ENCODE results near the gene GAB1. TPM values are rescaled to one million over a fixed set of nuclear protein-coding genes. Genes with fewer than 3 reads are reported as not detected.

GAB1 gene
- total RNA-seq, 2 experiments from 2014 or later: 0.12 to 0.29 TPM

DNA sequence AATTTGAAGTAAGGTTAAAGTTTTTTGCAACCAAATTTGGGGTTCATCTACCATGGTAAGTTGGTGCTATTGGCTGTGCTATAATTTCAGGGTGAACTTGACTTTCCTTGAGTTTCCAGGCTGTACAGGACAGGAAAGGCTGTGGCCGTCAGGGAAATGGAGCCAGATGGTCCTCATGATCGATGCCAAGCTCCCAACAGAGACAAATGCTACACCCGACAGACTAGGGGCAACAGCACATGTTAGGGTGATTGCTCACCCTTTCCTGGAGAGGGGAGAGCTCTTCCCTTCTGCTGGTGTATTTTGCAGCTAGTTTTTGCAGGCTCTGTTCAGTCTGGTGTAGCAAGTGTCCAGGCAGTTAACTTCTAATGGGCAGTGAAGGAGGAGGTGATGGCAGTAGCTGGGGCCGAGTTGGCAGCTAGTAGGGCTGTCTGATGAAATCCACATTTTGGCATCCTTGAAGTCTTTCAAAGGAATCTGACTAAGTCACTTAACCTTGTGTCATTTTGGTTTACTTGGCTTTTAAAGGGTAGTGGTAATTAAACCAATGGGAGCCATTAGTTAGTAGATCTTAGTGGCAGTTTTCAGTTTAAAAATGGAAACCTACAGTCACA lies 47.8 kb downstream of the GAB1 start:
- H3K27me3 Mint-ChIP-seq (ENCODE audit: low read depth): peaks cover 11% of the 10 kb centered on the region
- H3K27ac Mint-ChIP-seq: no peak overlapping the region
- CTCF ChIA-PET: interaction anchor here (1.1 kb wide), 1 partner anchor 9 kb away, joined by 3 read pairs; no protein-coding TSS in a partner anchor
- H3K9me3 Mint-ChIP-seq: no peaks in the 10 kb centered on the region
- DNase-seq: no peak
- H3K36me3 Mint-ChIP-seq (ENCODE audit: low read depth): no peaks in the 10 kb centered on the region
- intact Hi-C loops (cut with micrococcal nuclease): no loop called here
- H3K4me1 Mint-ChIP-seq (ENCODE audit: low read depth): no peaks in the 10 kb centered on the region
- no peak overlapping the region for H3K4me3 Mint-ChIP-seq

- Mint-ChIP-seq H3K9me3 (no peaks in the 10 kb centered on the region), H3K36me3 (ENCODE audit: low read depth) (no peaks in the 10 kb centered on the region), H3K27me3 (ENCODE audit: low read depth) (peaks cover 11% of the 10 kb centered on the region), H3K27ac (no peak overlapping the region), H3K4me1 (ENCODE audit: low read depth) (no peaks in the 10 kb centered on the region), H3K4me3 (no peak overlapping the region)
- DNase-seq: no peak
- intact Hi-C loops (cut with micrococcal nuclease): no loop called here
- CTCF ChIA-PET: no interaction called here
Observed at GRCh38 chr4:143386812-143387211, 50.1 kb downstream of the GAB1 start.

DNA sequence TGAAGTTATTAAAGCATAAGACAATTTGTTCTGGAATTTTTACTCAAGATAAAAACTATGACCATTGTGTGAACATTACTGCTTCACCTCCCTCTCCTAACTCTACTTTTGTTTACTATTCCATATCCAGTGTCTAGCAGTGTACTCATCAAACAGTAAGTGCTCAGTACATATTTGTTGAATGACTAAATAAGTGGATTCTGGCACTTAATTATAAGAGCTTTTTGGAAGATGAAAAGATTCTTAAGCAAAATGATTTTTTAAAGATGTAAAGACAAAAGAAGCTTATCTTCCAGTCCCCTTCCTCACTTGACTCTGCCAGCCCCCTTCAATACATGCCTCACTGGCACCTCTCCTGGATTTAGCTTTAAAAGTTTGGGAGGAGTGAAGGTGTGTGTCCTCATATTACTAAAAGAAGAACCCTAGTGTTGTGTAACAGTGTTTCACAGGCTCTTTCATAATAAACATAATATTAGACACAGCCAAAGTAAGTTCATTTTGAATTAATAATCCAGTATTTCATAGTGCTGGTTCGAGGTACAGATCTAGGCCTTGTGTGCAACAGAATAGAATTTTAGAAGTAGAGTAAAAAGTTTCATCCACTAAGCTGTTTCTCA lies 53.0 kb downstream of the GAB1 start:
- Mint-ChIP-seq H3K27ac (no peak overlapping the region), H3K4me1 (ENCODE audit: low read depth) (no peaks in the 10 kb centered on the region), H3K9me3 (no peaks in the 10 kb centered on the region), H3K27me3 (ENCODE audit: low read depth) (peaks cover 14% of the 10 kb centered on the region), H3K36me3 (ENCODE audit: low read depth) (no peaks in the 10 kb centered on the region), H3K4me3 (no peak overlapping the region)
- CTCF ChIA-PET: interaction anchor here (0.6 to 0.8 kb wide), 2 partner anchors 8 to 12 kb away, joined by 4 read pairs; no protein-coding TSS in a partner anchor
- intact Hi-C loops (cut with micrococcal nuclease): no loop called here
- DNase-seq: no peak

- Mint-ChIP-seq H3K4me3 (no peak overlapping the region), H3K27me3 (ENCODE audit: low read depth) (peaks cover 17% of the 10 kb centered on the region), H3K4me1 (ENCODE audit: low read depth) (no peaks in the 10 kb centered on the region), H3K27ac (no peak overlapping the region), H3K36me3 (ENCODE audit: low read depth) (no peaks in the 10 kb centered on the region), H3K9me3 (no peaks in the 10 kb centered on the region)
- CTCF ChIA-PET: interaction anchor here (0.6 to 1.2 kb wide), 2 partner anchors 10 to 56 kb away, joined by 3 read pairs; no protein-coding TSS in a partner anchor
- DNase-seq: no peak
- intact Hi-C loops (cut with micrococcal nuclease): no loop called here
Observed at GRCh38 chr4:143390764-143391163, 54.1 kb downstream of the GAB1 start.

GRCh38 chr4:143391261-143391660 lies 54.6 kb downstream of the GAB1 start:
- H3K27me3 Mint-ChIP-seq (ENCODE audit: low read depth): peaks cover 22% of the 10 kb centered on the region
- no peaks in the 10 kb centered on the region for H3K9me3 Mint-ChIP-seq
- intact Hi-C loops (cut with micrococcal nuclease): no loop called here
- no peak overlapping the region for H3K4me3 Mint-ChIP-seq
- H3K4me1 Mint-ChIP-seq (ENCODE audit: low read depth): no peaks in the 10 kb centered on the region
- no peak for DNase-seq
- no peak overlapping the region for H3K27ac Mint-ChIP-seq
- H3K36me3 Mint-ChIP-seq (ENCODE audit: low read depth): no peaks in the 10 kb centered on the region
- CTCF ChIA-PET: interaction anchor here (0.6 to 1.2 kb wide), 2 partner anchors 9 to 57 kb away, joined by 3 read pairs; no protein-coding TSS in a partner anchor

DNA sequence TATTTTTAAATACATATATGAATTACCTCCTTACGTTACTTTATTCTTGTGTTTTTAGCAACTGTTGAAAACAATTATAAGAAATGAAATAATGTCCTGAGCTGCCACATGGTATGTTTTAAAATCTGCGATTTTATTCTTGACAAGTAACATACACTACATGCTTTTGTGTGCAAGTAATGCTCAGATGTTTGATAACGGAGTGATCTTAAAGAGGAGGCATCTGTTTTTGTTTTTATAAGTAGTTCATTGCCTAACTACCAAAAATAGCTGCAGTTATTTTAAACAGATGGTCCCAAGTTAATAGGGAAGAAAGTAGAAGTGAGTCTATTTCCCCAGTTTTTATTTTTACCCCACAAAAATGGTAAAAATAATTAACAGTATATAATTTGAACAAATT lies 55.2 kb downstream of the GAB1 start:
- no peak for DNase-seq
- intact Hi-C loops (cut with micrococcal nuclease): no loop called here
- H3K27ac Mint-ChIP-seq: no peak overlapping the region
- no peaks in the 10 kb centered on the region for H3K36me3 Mint-ChIP-seq (ENCODE audit: low read depth)
- CTCF ChIA-PET: no interaction called here
- H3K27me3 Mint-ChIP-seq (ENCODE audit: low read depth): peaks cover 22% of the 10 kb centered on the region
- no peak overlapping the region for H3K4me3 Mint-ChIP-seq
- no peaks in the 10 kb centered on the region for H3K9me3 Mint-ChIP-seq
- no peaks in the 10 kb centered on the region for H3K4me1 Mint-ChIP-seq (ENCODE audit: low read depth)

GRCh38 chr4:143393195-143393594 lies 56.5 kb downstream of the GAB1 start:
- CTCF ChIA-PET: no interaction called here
- intact Hi-C loops (cut with micrococcal nuclease): no loop called here
- Mint-ChIP-seq H3K27me3 (ENCODE audit: low read depth) (peaks cover 16% of the 10 kb centered on the region), H3K9me3 (no peaks in the 10 kb centered on the region), H3K4me1 (ENCODE audit: low read depth) (no peaks in the 10 kb centered on the region), H3K36me3 (ENCODE audit: low read depth) (no peaks in the 10 kb centered on the region), H3K4me3 (no peak overlapping the region), H3K27ac (no peak overlapping the region)
- DNase-seq: no peak

DNA sequence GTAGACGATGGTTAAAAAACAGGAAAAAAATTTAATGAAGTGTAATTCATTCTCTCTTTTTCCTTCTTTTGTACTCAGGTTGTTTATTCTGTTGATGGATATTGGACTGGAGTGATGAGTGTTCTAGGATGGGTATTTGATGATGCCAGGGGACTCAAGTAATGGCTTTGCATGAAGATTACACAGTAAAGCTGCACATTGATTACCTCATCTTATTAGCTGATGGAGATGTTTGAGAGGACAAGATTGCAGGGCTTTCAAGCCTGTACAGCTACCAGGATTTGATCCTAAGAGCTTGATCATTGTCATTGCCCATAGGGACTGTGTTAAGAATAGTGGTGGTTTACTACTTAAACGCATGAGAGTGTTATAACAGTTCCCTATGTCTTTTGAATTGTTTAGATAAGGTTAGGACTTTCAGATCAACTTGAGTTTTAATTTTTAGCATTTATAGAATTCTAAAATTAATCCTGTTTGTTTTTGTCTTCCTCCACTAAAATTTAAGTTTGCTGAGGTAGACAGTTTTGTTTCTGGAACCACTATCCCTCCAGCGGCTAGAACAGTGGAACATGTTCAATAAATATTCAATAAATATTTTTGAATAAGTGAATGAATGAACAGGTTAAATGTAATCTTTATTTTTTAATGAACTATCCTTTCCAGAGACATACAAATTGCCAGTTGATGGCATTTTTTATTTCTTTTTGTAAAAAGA lies 58.2 kb downstream of the GAB1 start:
- Mint-ChIP-seq H3K27ac (no peak overlapping the region), H3K36me3 (ENCODE audit: low read depth) (no peaks in the 10 kb centered on the region), H3K4me1 (ENCODE audit: low read depth) (no peaks in the 10 kb centered on the region), H3K27me3 (ENCODE audit: low read depth) (peaks cover 16% of the 10 kb centered on the region), H3K9me3 (no peaks in the 10 kb centered on the region), H3K4me3 (no peak overlapping the region)
- CTCF ChIA-PET: interaction anchor here (0.6 kb wide), 1 partner anchor 14 kb away, joined by 3 read pairs; no protein-coding TSS in a partner anchor
- DNase-seq: no peak
- intact Hi-C loops (cut with micrococcal nuclease): loop anchor here (5.0 kb wide), 1 partner anchor 97 kb away; no protein-coding TSS in a partner anchor

GRCh38 chr4:143396695-143397094 lies 60.0 kb downstream of the GAB1 start:
- H3K9me3 Mint-ChIP-seq: no peaks in the 10 kb centered on the region
- H3K4me1 Mint-ChIP-seq (ENCODE audit: low read depth): no peaks in the 10 kb centered on the region
- CTCF ChIA-PET: interaction anchor here (0.7 kb wide), 1 partner anchor 105 kb away, joined by 3 read pairs; no protein-coding TSS in a partner anchor
- DNase-seq: no peak
- no peak overlapping the region for H3K27ac Mint-ChIP-seq
- H3K27me3 Mint-ChIP-seq (ENCODE audit: low read depth): peaks cover 16% of the 10 kb centered on the region
- H3K4me3 Mint-ChIP-seq: no peak overlapping the region
- H3K36me3 Mint-ChIP-seq (ENCODE audit: low read depth): no peaks in the 10 kb centered on the region
- intact Hi-C loops (cut with micrococcal nuclease): loop anchor here (5.0 kb wide), 1 partner anchor 96 kb away; no protein-coding TSS in a partner anchor

DNA sequence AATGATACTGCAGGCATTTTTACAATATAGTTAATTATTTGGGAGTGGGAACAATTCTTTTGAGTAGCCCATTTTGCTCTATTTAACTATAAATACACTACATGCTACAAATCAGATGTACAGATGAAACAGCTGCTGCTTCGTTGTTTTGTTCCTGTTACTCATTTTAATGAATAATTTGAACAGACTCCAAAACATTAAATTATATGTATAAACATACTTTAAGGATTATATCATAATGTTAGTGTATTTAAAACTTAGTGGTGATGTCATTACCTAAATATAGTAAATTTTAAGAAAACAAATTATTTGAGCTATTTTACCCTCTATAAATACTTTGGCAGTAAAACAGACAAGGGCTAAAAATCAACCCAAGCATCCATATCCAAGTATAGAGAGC lies 60.7 kb downstream of the GAB1 start:
- no peaks in the 10 kb centered on the region for H3K4me1 Mint-ChIP-seq (ENCODE audit: low read depth)
- no peak for DNase-seq
- H3K27ac Mint-ChIP-seq: no peak overlapping the region
- H3K9me3 Mint-ChIP-seq: no peaks in the 10 kb centered on the region
- intact Hi-C loops (cut with micrococcal nuclease): loop anchor here (5.0 kb wide), 1 partner anchor 95 kb away; no protein-coding TSS in a partner anchor
- CTCF ChIA-PET: interaction anchor here (0.7 kb wide), 1 partner anchor 106 kb away, joined by 3 read pairs; no protein-coding TSS in a partner anchor
- peaks cover 16% of the 10 kb centered on the region for H3K27me3 Mint-ChIP-seq (ENCODE audit: low read depth)
- H3K36me3 Mint-ChIP-seq (ENCODE audit: low read depth): no peaks in the 10 kb centered on the region
- no peak overlapping the region for H3K4me3 Mint-ChIP-seq

DNA sequence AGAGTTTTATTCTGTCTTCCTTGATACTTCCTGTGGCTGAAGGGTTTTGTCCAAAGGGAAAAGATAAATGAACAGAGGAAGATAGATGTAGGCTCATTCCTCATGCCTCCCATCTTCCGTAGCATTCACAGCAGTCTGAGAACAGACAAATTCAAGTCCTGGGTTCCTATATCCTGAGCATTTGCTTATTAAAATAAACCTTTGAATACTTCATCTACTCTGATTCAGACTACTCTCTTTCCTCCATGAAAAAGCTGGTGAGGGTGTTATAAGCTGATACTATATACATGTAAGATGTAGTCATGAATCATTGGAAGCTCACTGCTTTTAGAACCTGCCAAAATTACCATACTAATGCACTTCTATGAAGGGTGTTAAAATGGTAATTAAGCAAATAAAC lies 61.2 kb downstream of the GAB1 start:
- no peak overlapping the region for H3K27ac Mint-ChIP-seq
- no peak for DNase-seq
- no peaks in the 10 kb centered on the region for H3K4me1 Mint-ChIP-seq (ENCODE audit: low read depth)
- CTCF ChIA-PET: interaction anchor here (0.8 kb wide), 1 partner anchor 37 kb away, joined by 3 read pairs; no protein-coding TSS in a partner anchor
- no peaks in the 10 kb centered on the region for H3K36me3 Mint-ChIP-seq (ENCODE audit: low read depth)
- H3K4me3 Mint-ChIP-seq: no peak overlapping the region
- H3K27me3 Mint-ChIP-seq (ENCODE audit: low read depth): peaks cover 16% of the 10 kb centered on the region
- H3K9me3 Mint-ChIP-seq: no peaks in the 10 kb centered on the region
- intact Hi-C loops (cut with micrococcal nuclease): loop anchor here (5.0 kb wide), 1 partner anchor 94 kb away; no protein-coding TSS in a partner anchor

Measured in activated naive CD4-positive, alpha-beta T cell treated with anti-CD3 and anti-CD28 coated beads for 36 hours (primary cell).